Fibroblast of skin of right quadriceps (primary cell): Measurements from ENCODE around the gene AKT1.

Experiments used
- DNase-seq: peaks from one replicate; pipeline ENCODE4 v3.0.0-alpha.2; 2013

AKT1 gene

DNA sequence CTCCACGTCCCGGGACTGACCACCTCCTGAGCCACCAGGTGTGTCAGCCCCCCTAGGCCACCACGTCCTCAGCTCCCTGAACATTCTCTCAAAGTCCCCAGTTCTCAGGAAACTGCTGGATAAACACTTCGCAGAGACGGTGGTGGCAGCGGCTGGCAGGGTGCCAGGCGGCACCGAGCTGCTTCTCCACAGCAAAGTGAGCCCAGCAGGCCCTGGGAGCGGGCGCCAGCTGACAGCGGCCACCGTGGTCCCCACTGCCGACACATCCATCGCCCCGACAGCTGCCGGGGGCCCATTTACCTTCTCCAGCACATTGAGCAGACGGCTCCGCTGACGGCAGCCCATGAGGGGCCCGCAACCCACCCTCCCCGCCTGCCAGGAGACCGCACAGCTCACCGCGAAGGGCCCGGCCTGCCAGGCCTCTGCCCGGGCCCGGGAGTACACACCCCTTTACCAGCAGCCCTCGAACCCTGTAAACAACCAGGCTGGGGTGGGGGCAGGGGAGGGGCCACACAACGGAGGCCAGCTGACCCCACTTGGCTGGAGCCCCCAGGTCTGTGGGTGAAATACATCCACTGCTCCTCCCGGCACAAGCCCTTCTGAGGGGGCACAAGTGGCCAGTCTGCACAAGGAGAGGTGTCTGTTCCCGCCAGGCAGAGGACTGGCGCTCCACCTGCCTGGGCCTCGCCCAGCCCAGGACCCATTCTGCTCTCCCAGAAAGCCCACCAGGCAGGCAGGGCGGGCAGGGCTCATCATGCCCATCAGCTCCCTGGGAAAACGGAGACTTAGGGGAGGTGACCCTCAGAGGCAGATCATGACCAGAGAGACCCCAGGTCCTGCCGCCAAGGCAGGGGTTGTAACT, 10.5 kb downstream of the AKT1 start:
- no peak for DNase-seq

DNA sequence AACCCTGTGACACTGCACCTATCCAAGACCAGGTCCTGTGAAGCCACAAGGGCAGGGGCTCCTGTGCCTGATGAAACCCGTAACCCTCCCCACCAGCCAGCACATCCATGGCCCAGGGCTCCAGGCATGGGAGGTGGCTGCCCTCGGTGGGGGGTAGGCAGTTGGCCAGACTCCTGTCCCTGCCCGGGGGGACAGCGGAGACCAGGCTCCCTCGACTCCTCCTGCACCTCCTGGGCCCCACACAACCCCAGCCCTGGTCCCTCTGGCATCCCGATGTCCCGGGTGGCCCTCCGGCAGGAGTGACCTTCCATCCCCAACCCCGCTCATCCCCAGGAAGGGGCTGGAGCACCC, 11.4 kb downstream of the AKT1 start:
- no peak for DNase-seq

DNA sequence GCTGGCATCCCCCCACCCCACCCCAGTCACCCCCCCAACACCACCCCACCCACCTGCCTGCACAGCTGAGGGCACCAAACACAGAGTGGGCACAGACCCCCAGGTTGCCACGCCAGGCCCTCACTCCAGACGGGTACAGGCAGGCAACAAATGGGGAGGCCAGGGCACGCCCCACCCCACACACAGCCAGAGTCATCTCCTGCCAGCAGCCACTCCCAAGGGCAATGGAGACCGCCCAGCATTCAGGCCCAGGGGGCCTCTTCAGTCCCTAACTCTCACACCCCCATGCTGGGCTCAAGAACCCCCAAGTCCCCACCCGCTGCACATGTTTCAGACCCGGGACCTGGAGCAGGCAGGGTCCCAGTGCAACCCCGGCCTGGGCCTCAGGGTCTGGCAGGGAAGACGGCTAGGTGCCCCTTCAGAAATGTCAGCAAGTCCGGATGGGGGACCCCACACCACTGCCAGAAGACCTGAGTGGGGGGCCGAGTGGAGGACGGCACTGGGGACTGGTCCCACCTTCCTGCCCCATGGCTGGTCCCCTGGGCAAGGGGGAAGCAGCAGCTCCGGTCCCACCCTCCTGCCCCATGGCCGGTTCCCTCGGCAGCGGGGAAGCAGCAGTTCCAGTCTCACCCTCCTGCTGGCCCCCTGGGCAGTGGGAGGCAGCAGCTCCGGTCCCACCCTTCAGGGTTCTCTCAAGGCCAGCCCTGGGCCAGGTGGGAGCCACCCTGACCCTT, 11.9 kb downstream of the AKT1 start:
- DNase-seq = no peak

DNA sequence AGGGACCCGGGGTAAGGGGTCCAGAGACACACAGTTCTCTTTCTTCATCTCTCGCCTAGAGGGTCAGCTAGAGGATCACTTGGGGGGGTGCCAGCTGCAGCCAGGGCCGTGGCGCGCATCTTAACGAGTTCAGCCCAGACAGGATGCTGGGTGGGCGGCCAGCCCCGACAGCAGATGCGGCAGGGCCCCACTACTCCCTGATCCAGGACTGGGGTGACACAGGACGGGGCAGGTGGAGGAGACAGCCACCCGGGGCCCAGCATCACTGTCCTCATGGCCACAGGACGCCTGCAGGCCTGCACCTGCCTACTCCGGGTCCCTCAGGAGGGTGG, 12.8 kb downstream of the AKT1 start:
- DNase-seq = no peak

DNA sequence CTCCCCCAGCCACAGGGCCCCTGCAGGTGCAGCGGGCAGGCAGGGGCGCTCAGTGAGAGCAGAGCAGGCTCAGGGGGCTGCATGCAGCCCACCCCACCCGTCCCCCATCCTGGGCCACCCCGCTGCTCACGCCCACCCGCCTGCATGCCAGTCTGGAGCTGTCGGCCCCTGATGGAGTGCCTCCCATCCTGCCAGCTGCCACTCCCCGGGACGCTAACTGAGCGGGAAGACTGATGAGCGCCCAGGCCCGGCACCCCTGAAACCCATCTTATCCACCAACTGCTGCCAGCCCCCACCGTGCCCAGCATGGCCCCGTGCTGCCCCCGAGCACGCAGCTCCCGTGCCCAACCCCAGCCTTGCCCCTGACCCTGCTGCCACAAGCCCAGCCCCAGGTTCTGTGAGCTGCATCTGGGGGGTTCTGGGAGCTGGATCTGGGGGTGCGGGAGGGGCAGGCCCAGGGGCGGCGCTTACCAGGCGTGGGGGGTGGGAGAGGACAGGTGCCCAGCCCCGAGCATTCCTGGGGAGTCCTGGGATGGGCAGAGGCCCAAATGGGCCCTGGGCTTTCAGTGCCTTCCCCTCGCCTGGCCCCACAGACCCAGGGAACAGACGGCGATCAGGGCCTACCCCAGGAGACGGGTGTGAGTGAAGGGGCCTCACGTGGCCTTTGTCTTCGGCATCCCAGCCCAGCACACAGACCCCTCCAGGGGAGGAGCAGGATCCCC, 13.3 kb downstream of the AKT1 start:
- DNase-seq = no peak

DNA sequence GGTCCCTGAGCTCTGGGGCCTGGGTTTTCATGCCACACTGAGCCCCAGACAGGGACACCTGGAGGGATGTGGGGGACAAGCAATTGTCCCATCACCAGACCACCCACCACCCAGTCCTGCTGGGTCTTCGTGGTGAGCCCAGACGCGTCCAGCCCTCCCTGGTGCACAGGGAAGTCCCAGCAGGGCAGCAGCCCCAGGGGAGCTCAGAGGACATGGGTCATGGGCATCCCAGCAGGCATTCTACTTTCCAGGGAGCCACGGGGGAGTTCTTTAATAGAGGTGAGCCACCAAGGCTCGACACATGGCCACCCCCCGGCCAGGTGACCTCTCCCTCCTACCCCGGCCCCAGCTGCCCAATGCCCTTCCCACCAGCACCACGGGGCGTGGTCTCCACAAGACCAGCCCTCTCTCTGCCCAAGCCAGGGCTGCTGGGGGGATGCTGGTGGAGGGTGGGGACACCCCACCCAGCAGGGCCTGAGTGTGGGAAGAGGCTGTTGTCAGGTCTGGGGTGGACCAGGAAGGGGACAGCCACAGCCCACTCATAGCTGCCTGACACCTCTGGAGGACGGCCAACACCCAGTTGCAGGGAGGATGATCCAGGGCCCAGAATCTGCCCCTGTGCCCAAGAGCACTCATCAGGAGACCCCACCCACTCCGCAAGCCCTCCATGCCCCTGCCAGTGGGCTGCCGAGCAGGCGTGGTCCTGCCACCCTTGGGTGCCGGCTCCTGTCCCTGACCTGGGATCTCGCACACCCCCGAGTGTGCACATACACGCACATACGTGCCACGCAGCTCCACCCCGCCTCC, 14.1 kb downstream of the AKT1 start:
- DNase-seq = no peak

- no peak for DNase-seq
Measured at GRCh38 chr14:104780513-104781030, 15.0 kb downstream of the AKT1 start.

- DNase-seq = no peak
Measured at GRCh38 chr14:104779776-104780512, 15.6 kb downstream of the AKT1 start.

- DNase-seq = no peak
Measured at GRCh38 chr14:104778694-104779331, 16.7 kb downstream of the AKT1 start.

GRCh38 chr14:104777808-104778249, 17.7 kb downstream of the AKT1 start:
- DNase-seq = no peak

DNA sequence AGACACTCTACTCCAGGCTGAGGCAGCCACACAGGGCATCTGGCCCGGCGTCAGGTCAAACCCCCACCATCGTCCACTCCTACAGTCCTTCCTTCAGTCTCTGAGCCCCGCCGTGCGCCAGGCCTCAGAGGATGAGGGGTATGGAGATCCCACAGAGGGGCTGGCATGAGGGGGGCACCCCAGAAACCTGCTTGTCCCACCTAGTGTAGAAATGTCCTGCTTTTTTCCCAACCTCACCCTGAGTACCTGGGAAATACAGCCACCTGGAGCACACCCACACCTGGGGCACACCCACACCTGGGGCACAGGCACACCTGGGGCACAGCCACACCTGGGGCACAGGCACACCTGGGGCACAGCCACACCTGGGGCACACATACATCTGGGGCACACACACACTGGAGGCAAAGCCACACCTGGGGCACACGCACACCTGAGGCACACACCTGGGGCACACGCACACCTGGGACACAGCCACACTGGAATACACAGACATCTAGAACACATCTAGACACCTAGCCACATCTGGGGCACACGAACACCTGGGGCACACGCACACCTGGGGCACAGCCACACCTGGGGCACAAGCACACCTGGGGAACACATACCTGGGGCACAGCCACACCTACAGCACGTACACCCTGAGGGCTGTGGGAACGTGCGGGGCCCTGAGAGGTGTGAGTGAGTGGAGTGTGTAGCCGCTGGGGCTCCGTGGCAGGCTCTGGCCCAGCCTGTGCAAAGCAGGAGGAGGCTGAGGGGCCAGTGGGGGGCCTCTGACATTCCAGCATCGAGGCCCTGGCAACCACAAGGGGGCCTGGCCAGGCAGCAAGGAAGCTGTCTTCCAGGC, 18.4 kb downstream of the AKT1 start:
- no peak for DNase-seq

DNA sequence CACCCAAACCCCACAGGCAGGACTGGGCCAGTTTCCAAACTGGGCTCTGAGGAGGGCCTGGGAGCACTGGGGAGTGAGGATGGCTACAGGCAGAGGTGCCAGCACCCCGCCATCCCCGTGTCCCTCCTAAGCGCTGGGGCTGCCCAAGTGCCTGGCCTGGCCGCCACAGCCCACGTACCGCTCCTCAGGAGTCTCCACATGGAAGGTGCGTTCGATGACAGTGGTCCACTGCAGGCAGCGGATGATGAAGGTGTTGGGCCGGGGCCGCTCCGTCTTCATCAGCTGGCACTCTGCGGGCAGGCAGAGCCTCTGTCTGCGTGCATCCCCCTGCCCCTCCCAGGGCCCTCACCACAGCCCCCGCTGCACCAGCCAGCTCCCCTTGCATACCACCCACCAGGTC, 19.1 kb downstream of the AKT1 start:
- no peak for DNase-seq

GRCh38 chr14:104775073-104775489, 20.5 kb downstream of the AKT1 start:
- DNase-seq = no peak

GRCh38 chr14:104774453-104775072, 21.0 kb downstream of the AKT1 start:
- DNase-seq = no peak

GRCh38 chr14:104773505-104774452, 21.8 kb downstream of the AKT1 start:
- no peak for DNase-seq

DNA sequence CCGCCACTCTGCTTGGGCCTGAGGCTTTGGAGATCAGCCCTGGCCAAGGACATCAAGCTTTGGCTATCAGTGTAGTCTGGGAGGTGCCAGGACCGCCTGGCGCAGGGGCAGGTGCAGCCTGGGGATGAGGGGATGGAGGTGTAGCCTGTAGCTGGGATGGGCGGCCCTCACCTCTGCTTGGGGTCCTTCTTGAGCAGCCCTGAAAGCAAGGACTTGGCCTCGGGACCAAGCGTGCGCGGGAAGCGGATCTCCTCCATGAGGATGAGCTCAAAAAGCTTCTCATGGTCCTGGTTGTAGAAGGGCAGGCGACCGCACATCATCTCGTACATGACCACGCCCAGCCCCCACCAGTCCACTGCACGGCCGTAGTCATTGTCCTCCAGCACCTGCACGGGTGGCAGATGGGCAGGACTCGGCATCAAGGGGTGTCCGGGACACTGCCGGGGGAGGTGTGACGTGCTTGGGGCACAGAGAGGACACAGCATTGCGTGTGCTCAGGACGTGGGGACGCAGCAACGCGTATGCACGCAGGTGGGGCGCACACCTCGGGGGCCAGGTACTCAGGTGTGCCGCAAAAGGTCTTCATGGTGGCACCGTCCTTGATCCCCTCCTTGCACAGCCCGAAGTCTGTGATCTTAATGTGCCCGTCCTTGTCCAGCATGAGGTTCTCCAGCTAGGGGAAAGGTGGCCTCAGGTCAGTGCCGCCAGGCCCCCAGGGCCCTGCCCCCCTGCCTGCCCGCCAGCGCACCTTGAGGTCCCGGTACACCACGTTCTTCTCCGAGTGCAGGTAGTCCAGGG, 22.6 kb downstream of the AKT1 start:
- DNase-seq = no peak

DNA sequence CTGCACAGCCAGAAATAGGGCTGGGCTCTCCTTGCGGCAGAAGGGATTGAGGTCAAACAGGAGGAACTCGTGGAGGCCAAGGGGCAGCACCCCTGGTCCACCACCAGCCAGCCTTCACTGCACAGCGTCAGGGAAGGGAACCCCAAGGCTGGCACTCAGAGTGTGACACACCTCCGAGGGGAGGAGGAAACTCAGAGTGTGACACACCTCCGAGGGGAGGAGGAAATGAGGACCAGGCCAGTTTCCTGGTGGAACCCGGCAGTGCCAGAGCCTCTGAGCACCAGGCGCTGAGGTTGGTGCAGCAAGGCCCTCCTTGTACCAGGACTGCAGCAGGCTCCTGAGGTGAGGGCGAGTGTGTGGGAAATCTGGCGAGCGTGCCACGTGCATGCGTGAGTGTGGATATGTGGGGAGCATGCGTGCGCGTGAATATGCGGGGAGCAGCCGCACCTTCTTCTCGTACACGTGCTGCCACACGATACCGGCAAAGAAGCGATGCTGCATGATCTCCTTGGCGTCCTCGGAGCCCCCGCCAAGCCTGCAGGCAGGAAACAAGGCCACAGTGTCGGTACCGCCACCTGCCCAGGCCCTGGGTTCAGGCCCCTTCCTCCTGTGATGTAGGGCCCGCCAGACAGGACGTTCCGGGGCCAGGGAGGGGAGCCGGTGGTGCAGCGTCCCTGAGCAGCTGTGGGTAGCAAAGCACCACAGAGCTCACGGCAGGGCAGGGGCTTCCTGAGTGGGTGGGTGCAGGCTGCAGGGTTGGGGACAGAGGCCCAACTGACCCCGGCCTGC, 23.4 kb downstream of the AKT1 start:
- DNase-seq = no peak
